Measurements from ENCODE around the gene PLCXD1. TPM values are rescaled to one million over a fixed set of nuclear protein-coding genes. Genes with fewer than 3 reads are reported as not detected.

The PLCXD1 gene
- total and polyA plus RNA-seq, 9 donors, result 2.6 to 19.4 (median 11.8) TPM

GRCh38 chrX:352582-353314 is 71.6 kb downstream of the PLCXD1 start:
- 95 to 97% (median 96%) methylated on average over 39 of the region's 39 CpGs for WGBS, 3 donors
- H3K4me1 ChIP-seq (ENCODE audit: insufficient read depth), result no peaks in the 10 kb centered on the region
- H3K4me3 ChIP-seq, result no peak overlapping the region
- intact Hi-C loops (cut with DNase I), result no loop called here
- peak in 2 of 5 donors; percentile 21 to 28 for DNase-seq
- TF ChIP-seq CTCF (IDR thresholded peaks at IDR 0.05), result no peak
- TF ChIP-seq EP300 (IDR thresholded peaks at IDR 0.05), result no peak
- TF ChIP-seq POLR2A (IDR thresholded peaks at IDR 0.05), result no peak
- no peaks in the 10 kb centered on the region for H3K36me3 ChIP-seq
- no peak overlapping the region for H3K27ac ChIP-seq
- H3K9me3 ChIP-seq, result no peaks in the 10 kb centered on the region
- H3K27me3 ChIP-seq, result no peaks in the 10 kb centered on the region

Other genes starting within 250 kb of the PLCXD1 start
- gene GTPBP6, start 37.4 kb downstream of the PLCXD1 start, total RNA-seq, result 10 to 100 TPM; 29.3 to 69.0 (median 47.8) TPM
- 10 to 100 TPM in 1 of 2 donors, 1 to 10 TPM in 1; 7.1 to 59.1 TPM for gene GTPBP6, start 37.4 kb downstream of the PLCXD1 start, polyA plus RNA-seq
- 10 to 100 TPM; 11.8 to 25.0 (median 18.4) TPM for gene PPP2R3B, start 105.5 kb downstream of the PLCXD1 start, total RNA-seq
- 10 to 100 TPM in 1 of 2 donors, 1 to 10 TPM in 1; 2.3 to 22.8 TPM for gene PPP2R3B, start 105.5 kb downstream of the PLCXD1 start, polyA plus RNA-seq

Data from ovary (tissue), 9 donors.